Measurements from ENCODE around the gene TXNDC8. TPM values are rescaled to one million over a fixed set of nuclear protein-coding genes. Genes with fewer than 3 reads are reported as not detected.

Gene TXNDC8
- total and polyA plus RNA-seq, 8 donors = not detected

- Histone ChIP-seq H3K36me3 (no peaks in the 10 kb centered on the region), H3K9me3 (no peaks in the 10 kb centered on the region), H3K27me3 (no peaks in the 10 kb centered on the region), H3K4me1 (no peaks in the 10 kb centered on the region), H3K4me3 (no peak overlapping the region), H3K27ac (no peak overlapping the region)
- DNase-seq = no peak
- TF ChIP-seq CTCF (IDR thresholded peaks at IDR 0.05) = no peak
- no peak for ATAC-seq
- no peak for FAIRE-seq
- intact Hi-C loops (cut with DNase I) = no loop called here
Measured at GRCh38 chr9:110323818-110324217, 13.8 kb downstream of the TXNDC8 start.

- Histone ChIP-seq H3K4me3 (no peak overlapping the region), H3K27me3 (no peaks in the 10 kb centered on the region), H3K4me1 (no peaks in the 10 kb centered on the region), H3K27ac (no peak overlapping the region), H3K9me3 (no peaks in the 10 kb centered on the region), H3K36me3 (no peaks in the 10 kb centered on the region)
- 54 to 60% methylated on average over 3 of the region's 3 CpGs for WGBS, 2 donors
- FAIRE-seq (no peak), ATAC-seq (no peak), DNase-seq (no peak)
- intact Hi-C loops (cut with DNase I) = no loop called here
- no peak for TF ChIP-seq CTCF (IDR thresholded peaks at IDR 0.05)
Measured at GRCh38 chr9:110320651-110321445, 16.8 kb downstream of the TXNDC8 start.

GRCh38 chr9:110319781-110320492, 17.7 kb downstream of the TXNDC8 start:
- 65 to 79% methylated on average over 4 of the region's 4 CpGs for WGBS, 2 donors
- no peaks in the 10 kb centered on the region for H3K36me3 ChIP-seq
- no peak overlapping the region for H3K27ac ChIP-seq
- no peak for FAIRE-seq
- H3K9me3 ChIP-seq = no peaks in the 10 kb centered on the region
- no peaks in the 10 kb centered on the region for H3K4me1 ChIP-seq
- intact Hi-C loops (cut with DNase I) = no loop called here
- H3K27me3 ChIP-seq = no peaks in the 10 kb centered on the region
- no peak for DNase-seq
- TF ChIP-seq CTCF (IDR thresholded peaks at IDR 0.05) = no peak
- no peak overlapping the region for H3K4me3 ChIP-seq
- ATAC-seq = no peak

- WGBS, 2 donors = 85 to 86% methylated on average over 4 of the region's 4 CpGs
- no peaks in the 10 kb centered on the region for H3K36me3 ChIP-seq
- ATAC-seq = no peak
Measured at GRCh38 chr9:110317911-110318310, 19.8 kb downstream of the TXNDC8 start.

More at GRCh38 chr9:110317911-110318310, 19.8 kb downstream of the TXNDC8 start:
- no peak for TF ChIP-seq CTCF (IDR thresholded peaks at IDR 0.05)
- DNase-seq (no peak), FAIRE-seq (no peak)
- no peak overlapping the region for H3K27ac ChIP-seq
- intact Hi-C loops (cut with DNase I) = no loop called here
- no peaks in the 10 kb centered on the region for H3K9me3 ChIP-seq
- no peaks in the 10 kb centered on the region for H3K27me3 ChIP-seq
- no peak overlapping the region for H3K4me3 ChIP-seq
- H3K4me1 ChIP-seq = no peaks in the 10 kb centered on the region
